Stimulated activated CD8-positive, alpha-beta memory T cell treated with anti-CD3 and anti-CD28 coated beads, Interleukin-15, amount 100 ng/mL, for 1 hour (primary cell): Measurements from ENCODE around the gene DRD3.
A peak's percentile ranks its signal among the peaks of the same experiment; 100 is the strongest.

Experiments used
- DNase-seq: peaks from one replicate; pipeline ENCODE4 v3.0.0-alpha.2; 2020; ENCODE audit warnings: low read depth

DRD3 gene

DNA sequence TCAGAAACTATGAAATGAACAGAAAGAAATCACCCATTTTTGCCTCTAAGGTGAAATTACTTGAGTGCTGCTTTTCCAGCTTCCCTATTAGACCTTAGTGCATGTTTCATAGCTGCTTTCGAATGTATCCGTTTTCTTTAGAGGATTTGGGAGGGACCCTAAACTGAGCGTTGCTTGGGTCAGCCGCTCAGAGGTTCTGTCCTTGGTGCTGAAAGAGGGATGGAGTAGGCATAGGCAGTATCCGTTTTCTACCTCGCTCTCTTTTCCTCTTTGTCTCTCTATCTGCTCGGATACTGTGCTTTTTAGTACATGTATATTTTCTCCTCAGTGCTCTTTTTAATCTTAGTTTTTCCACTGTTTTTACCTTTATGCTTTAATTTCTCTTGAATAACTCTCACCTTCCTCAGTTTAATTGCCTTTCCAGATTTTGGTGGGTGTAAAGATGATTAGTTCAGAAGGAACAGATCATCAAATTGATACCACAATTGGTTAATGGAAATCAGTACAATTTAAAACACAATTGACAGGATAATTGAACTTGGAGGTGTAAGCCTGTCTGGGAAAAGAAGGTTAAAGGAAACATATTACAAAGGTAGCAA, at the start of gene DRD3:
Gene DRD3 (minus strand): TSS at position 283 of the 599 bp plus-strand sequence. CDS start 7,060 bp downstream, outside the sequence.
- no peak for DNase-seq

DNA sequence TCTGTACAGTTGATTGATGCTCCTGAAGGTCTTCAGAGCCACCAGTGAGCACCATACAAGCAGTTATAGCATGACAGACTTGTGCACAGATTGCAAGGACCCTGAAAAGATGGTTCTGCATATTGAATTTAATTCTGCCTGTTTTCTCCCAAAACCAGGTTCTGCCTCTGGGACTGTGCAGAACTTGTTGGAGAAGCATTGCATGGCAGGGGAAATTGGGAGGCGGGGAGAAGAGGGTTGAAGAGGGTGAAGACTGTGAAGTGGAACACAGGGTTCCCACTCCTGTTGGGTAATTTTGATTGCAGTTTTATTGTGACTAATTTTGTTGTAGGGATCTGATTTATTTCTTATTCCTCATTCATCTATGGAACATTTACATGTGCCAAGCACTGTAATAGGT, 48.2 kb upstream of the DRD3 start:
- no peak for DNase-seq

DNA sequence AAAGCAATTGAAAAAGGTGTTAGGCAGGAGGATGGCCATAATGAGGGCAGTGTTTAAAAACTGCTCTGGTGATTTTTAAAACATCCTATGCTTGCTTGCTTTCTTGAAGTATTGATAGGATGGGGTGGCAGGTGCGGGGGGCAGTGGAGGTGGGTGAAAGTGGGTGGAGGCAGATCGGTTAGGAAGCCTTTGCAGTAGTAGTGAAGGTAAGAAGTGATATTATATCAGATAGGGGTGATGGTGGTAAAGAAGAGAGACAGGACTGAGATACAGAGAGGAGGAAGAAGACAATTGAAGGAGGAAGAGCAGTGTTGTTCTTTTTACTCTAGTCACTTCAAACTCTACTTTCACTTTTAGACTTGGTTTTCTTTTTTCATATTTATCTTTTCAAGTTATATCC, 47.5 kb upstream of the DRD3 start:
- DNase-seq: no peak

DNA sequence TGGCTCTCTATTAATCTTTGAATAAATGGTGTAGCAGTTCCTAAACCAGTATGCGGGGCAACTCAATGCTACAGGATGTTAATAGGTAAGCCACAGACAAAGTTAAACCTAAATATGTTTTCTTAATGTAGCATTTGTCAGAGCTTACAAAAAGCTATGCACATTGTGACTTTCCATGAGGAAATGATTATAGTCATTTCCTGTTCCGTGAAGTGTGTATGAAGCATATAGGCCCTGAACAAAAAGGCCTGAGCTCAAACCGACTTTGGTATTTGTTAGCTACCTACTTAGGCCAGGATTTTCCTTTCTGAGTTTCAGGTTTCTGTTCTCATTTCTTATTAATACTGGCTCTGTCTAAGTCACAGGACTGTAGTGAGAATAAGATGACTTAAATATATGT, 44.3 kb upstream of the DRD3 start:
- DNase-seq: no peak

DNA sequence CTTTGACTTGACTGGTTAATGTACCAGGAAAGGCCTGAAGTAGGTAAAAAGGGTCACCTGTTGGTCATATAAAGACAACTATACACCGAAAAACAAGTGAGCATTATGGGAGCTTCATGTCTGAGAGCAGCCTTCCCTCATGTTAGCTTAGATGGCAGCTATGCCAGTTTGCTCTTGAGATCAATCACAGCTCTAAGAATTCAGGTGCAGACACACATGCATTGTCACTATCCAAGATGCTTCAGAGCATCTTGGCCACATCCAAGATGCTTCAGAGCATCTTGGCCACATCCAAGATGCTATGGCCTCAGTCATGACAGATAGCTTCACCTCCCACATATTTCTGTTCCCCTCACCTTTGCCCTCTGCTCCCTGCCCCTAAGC, 43.0 kb upstream of the DRD3 start:
- DNase-seq: no peak

DNA sequence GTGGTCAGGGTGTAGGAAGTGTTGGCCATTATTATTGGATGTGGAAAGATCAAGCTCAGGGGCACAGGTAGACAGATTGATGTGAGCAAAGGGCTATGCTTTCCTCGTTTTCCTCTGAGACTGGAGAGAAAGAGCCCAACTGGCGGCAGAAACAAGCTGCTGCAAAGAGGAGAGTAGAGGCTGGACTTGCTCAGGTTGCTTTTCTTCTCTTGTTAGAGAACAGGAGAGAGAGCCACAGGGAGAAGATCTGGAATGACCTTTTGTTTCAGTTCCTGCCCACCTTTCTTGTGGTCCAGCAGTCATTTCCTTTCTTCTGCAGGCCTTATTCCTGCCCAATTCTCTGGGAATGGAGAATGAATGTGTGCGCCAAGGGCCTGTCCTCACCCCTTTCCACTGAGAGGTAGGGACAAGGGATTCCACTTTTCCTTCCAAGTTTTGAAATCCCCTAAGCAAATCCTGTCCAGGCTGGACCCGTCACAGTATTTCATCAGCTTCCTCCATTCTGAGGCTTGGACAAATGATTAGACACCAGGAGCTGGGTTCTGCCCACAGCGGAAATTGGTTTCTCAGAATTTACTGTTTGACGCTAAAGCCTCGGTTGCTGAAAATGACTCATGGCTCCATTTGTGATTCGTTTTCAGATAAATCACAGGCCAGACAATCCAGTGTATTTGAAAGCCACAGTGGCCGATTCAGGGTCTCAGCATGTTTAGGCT, 42.5 kb upstream of the DRD3 start:
- peak; percentile 30 for DNase-seq

DNA sequence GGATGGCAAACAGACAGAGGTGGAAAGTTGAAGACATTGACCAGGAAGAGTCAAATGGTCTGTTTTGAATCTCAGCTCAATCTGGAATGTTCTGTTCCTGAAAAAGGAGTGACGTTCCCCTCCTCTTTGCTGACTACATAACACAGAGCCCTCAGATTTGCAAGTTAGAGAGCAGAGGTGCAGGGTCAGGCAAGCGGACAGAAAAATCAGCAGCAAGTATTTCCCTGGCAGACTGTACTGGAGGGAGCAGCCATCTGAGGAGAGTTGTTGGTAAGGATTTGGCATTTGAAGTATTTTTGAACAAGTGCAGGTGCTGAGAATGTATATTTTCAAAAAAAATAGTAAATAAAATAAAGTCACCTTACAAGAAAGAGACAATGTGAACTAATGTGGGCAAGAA, 40.9 kb upstream of the DRD3 start:
- DNase-seq: no peak

DNA sequence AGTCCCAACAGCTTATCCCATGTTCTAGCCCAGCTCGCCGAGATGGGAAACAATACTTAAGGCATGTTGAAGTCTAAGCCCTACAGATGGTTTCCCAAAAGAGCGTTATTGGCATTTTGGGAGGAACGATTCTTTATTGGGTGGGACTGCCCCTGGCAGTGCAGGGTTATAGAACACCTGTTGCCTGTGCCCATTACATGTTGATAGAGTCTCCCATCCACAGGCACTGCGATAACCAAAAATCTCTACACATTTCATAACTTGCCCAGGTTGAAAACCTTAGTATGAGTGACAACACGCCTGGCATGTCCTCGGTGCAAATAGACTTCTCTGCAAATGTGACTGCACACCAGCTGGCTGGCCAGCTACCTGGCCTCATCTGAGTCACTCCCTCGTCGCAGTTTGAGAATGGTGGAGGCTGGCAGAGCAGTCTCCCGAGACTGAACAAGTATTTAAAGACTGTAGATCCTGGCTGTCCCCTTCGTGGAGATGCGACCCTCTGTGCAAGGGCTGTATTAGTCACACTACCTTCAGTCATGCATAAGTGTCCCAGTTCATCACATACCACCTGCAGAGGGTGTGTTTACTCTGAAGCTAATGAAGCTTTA, 39.8 kb upstream of the DRD3 start:
- DNase-seq: no peak

DNA sequence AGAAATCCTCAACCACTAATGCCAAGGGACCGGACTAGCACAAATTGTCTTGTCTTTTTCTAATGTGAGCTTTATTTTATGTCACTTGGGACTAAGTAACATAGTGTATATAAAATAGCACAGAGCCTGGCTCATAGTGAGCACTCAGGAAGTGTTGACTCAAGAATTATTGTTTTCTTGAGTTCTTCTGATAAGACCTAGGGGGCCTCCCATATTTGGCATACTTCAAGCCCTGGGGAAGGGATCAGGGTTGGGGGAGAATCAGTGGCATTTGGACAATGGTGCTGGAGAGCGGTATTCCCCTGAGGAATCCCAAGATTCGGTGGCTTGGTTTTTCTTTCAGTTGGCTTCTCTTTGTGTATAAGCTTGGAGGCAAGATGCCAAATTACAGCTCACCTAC, 39.2 kb upstream of the DRD3 start:
- DNase-seq: no peak

DNA sequence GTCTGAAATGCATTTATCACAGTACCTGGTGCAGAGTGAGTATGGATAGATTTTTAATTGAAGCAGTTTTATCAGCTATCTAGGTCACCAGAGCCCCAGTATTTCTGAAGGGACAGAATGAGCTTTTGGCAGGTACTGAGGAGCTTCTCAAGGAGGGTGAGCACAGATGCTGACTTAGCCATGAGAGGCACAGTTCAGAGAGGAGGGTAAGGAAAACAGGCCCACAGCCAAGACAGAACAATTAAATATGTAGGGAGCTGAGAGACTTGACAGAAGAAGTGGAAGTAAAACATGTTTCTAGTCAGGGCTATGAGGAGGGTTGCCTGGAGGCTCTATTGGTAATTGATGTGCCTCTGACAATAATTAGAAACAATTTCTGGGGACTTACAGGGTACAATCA, 38.4 kb upstream of the DRD3 start:
- DNase-seq: no peak

DNA sequence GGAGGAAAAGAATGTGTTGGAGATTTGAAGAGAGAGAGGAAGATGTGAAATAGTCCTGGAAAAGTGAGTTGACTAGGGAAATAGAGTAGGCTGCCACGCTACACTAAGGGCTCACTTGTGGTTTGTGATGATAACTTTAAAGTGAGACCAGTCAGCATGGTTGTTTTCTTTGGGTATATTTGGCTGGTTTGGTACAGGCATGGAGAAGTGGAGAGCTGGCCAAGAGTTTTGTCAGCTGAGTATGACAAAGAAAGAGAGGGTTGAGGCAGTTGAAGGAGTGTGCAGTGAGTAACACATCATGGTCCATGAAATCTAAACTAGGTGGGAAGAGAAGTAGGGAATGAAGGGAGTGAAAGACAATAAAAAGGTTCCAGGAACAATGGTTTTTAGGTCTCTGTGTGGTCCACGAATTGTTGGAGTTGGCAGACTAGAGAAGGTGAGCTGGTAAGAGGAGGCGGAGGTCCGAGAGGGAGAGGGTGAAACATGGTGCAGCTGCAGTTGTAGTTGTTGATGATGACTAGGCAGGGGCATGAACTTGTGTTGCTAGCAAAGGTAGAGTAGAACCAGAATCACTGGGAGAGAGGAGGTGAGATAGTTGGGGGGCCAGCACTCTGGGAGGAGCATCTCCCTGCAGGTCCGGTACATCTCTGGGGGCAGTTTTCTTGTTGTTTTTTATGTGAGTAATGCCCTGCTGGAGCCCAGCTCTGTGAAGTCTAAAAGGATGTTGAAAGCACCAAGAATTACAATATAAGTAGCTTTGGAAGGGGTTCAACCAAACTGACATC, 37.5 kb upstream of the DRD3 start:
- DNase-seq: no peak

DNA sequence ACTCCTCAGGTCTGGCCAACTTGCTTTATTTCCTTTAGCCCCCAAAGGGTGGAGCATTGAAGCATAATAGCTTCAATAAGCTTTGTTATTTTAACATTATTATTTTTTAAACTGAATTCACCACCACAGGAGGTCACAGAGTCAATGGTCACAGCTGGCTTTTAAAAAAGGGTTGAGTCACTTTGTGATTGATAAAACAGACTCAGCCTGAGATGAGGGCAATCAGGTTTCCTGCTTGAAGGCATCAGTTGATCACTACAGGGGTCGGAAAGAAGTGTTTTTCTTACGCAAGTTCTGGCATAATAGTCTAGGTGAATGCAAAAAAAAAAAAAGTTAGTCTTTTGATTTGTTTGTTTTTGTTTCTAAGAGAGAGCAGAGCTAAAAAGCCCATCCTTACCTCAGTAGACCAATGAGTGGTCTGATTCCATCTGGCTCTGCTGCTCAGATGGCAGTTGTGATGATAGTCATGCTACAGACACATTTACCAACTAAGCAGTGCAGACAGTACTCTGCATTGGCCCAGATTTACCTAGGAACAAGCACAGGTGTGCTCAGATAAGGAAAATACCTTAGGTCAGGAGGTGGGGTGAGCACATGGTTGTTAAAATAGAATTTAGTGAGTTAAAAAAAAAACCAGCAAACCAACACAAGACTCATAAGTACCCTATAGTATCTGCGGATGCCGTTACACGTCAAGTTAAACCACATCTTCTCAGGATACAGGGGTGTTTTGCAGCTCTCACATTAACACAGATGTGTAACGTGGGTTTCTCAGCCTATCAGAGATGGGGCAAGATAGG, 35.9 kb upstream of the DRD3 start:
- DNase-seq: no peak

DNA sequence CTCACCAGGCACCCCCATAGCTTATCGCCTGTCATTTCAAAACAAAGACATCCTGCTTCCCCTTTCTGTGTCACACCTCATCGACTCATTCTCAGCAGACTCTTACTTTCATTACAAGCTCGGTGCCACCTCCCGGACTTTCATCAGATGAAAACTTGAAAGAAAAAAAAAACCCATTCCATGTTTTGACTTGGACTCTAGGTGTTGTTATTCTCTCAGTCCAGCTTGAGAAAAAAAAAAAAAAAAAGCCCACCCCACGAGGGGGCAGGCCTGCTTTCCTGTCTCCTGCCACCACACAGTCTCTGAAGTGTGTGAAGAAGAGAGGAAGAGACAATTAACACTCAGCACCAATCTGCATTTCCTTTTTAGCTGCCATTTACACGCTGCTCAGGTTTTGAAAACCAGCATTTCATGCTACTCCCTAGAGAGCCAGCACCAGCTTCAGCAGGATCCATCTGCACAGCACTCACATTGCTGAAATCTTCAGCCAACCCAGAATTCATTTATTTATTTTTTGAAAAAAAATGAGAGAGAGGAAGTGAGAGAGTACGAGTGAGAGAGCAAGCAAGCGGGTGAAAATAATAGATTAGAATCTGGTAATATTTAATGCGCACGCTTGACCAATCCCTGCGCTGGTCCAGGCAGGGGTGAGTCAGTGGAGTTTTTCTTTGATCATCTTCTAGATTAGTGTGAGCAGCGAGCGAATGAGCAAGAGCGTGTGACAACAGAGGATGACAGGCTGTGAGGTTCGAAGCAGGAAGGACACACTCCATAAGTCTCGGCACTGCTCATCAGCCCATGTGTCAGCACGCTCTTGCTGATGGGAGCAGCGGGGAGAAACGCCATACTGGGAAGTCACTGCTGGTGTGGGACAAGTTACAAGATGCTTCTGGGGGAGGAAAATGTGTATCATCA, 35.0 kb upstream of the DRD3 start:
- DNase-seq: peak; percentile 40

DNA sequence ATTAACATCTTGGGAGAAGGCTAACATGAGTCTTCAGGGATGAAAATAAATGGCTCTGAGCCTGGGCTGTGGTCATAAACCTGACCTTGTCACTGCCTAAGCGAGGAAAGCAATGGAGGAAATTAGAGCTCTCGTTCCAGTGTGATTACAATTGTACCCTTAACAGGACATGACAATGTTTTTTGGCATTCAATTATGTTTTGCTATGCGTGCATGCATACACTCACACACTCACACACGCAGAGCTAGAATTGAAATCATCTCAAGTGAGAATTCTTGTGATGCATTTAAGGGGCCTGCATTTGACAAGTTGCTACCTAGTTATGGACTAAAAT, 34.4 kb upstream of the DRD3 start:
- DNase-seq: no peak

DNA sequence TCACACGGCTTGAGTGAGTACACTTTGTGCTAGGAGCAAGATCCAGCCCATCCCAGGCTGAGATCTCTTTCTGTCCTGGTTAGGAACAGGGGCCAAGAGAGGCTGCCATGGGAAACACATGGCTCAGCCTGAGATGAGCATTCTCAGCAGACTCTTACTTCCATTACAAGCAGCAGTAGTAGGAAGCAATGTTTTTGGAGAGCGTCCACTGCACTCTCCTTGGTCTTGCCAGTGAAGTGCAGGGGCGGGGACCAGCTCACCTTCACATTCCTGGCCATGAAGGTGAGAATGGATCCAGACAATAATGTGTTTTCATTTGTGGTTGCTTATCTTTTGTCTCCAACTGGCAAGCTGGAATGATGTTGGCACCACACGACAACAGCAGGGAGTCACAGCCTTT, 33.8 kb upstream of the DRD3 start:
- no peak for DNase-seq

DNA sequence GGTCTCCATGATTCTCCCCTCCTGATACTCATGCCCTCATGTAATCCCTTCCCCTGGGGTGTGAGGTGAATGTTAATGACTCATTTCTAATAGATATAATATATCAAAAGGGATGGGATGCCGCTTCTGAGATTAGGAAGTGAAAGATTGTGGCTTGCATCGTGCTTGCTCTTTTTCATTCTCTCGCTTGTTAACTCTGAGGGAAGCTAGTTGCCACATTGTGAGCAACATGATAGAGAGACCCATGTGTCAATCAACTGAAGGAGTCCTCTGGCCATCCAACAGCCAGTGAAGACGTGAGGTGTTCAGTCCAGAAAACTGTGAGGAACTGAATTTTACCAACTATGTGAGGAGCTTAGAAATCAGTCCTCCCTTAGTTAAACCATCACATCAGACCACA, 28.9 kb upstream of the DRD3 start:
- DNase-seq: no peak

DNA sequence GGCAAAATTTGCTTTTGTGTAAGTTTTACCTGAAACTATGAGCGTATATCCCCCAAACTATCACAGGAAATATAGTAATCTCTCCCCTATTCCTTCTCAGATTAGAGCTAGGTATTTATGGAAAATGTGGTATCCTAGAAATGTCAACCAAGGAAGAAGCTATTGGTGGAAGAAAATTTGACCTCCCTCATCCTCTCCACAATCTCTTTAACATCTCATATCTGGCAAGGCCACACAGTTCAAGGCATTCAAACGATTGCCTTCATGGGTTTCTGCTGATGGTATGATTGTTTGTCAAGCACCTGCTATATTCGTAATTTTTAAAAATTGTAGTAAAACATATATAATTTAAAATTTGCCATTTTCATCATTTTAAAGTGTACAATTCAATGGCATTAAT, 27.5 kb upstream of the DRD3 start:
- no peak for DNase-seq

DNA sequence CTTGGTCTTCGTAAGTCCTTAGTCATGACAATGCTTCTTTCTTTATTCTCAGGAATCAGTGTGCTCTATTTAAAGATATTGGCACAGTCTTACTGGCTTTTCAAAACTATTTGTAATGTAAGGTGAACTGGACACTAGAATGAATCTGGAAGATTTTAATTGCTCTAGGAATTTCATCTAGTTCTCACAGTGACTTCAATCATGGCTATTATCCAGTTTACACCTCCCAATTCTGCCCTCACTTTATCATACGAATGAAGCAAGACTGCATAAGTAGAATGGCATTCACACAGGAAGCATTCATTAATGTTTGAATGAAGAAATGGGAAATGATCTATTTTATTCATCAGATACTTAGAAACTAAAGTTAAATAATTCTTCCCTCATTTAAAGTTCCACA, 26.7 kb upstream of the DRD3 start:
- DNase-seq: no peak

DNA sequence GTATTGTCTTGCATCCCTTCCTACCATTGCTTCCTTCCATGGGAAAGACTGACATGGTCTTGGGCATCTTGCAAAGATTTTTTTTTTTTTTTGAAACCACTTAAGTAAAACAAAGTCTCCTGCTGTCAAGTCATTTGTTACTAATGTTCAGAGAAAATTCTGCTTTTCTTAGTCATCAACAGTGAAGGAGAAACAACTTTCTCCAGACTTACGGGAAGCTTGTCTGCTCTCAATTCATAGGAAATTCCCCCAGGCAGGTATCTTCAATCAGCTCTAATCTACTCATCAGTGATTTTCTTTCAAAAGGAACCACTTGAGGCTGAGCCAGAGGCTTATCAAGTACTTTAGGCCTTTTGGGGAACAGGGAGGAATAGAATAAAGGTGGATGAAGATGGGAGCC, 15.9 kb upstream of the DRD3 start:
- no peak for DNase-seq

DNA sequence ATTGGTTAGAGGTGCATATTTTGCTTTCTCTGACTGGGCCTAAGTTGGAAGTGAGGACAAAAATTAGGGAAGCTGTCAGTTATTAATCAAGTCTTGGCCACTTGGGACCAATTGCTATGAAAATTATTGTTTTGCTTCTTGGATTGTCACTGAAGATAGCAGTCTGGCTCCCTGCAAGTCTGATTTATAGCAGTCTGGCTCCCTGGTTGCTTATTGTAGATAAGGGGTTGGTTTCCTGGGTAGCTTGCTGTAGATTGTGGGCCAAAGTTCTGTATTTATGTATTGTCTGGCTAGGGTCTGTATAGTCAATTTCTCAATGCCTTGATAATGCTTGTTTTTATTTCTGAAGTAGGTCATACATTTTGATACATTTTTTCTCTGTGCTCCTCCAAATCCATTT, 13.3 kb upstream of the DRD3 start:
- DNase-seq: no peak

DNA sequence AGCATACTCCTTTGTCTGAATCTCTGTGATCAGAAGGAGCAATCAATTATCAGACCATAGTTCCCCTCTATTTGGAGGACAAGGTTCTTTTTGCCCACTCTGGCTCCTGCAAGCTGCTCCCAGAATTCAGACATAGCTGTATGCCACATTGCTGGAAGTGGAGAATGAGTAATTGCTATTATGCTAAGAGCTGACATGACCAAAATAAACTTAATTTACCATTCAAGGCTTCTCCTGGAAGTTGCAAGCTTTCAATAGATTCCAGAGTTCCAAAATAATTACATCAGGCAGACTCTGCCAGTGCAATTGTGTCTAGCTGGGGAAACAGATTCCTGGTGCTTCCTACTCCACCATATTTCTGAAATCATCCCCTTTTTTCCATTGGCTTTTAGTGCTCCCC, 7.6 kb upstream of the DRD3 start:
- no peak for DNase-seq
